Panc1 (cell line): Measurements from ENCODE around the gene KIF2A. TPM values are rescaled to one million over a fixed set of nuclear protein-coding genes. Genes with fewer than 3 reads are reported as not detected.

Experiments used
- ATAC-seq: fragments of 200-7000 bp; cut with Tn5 transposase; 2 replicates; pipeline ENCODE4 v1.9.1; 2020; ENCODE audit warnings: mild to moderate bottlenecking, moderate library complexity
- BruUV-seq: library from RNA; stranded (reverse); fragments of 400-500 nt; replicated peaks from 2 replicates; lab custom pipeline; 2021; lab: Mats Ljungman, UMichigan
- CTCF ChIA-PET: fragments of 300-600 bp; sonication (Branson Sonifier 250); formaldehyde crosslinking; loops from one replicate; lab custom pipeline; 2022; ENCODE audit warnings: antibody characterized with exemption; lab: Charles Lee
- POLR2A ChIA-PET: fragments of 300-600 bp; sonication (Branson Sonifier 250); formaldehyde crosslinking; loops from one replicate; lab custom pipeline; 2022; ENCODE audit warnings: antibody characterized with exemption; lab: Charles Lee
- DNase-seq: peaks from one replicate; pipeline ENCODE4 v3.0.0-alpha.2; 2010; ENCODE audit warnings: low read depth, low spot score
- H3K27ac ChIP-seq: 2 replicates; pipeline ENCODE4 v1.5.1; 2011; ENCODE audit warnings: mild to moderate bottlenecking, low read length, inconsistent platforms
- H3K27me3 ChIP-seq: fragments of 200-500 bp; sonication (Bioruptor generic); 2 replicates; pipeline ENCODE4 v1.6.0; 2014; ENCODE audit warnings: low read length, inconsistent platforms; ENCODE audit not compliant: control insufficient read depth, insufficient read depth
- H3K36me3 ChIP-seq: fragments of 200-500 bp; sonication (Bioruptor generic); 2 replicates; pipeline ENCODE4 v1.5.1; 2014; ENCODE audit warnings: inconsistent platforms, mild to moderate bottlenecking, low read length, moderate library complexity; ENCODE audit not compliant: control insufficient read depth, insufficient read depth
- H3K4me1 ChIP-seq: 2 replicates; pipeline ENCODE4 v1.5.1; 2011; ENCODE audit warnings: inconsistent platforms, mild to moderate bottlenecking, low read length, moderate library complexity; ENCODE audit not compliant: control insufficient read depth, insufficient read depth
- H3K4me3 ChIP-seq, 2 experiments: 2 replicates each; pipeline ENCODE4 v1.5.1; 2011 to 2012; ENCODE audit warnings: low read depth in 2 of 2, low read length in 2 of 2, mild to moderate bottlenecking in 2 of 2, inconsistent platforms in 1 of 2, moderate library complexity in 1 of 2
- H3K9me3 ChIP-seq: fragments of 200-500 bp; sonication (Bioruptor generic); 2 replicates; pipeline ENCODE4 v1.5.1; 2014; ENCODE audit warnings: low read depth, mild to moderate bottlenecking, inconsistent platforms, low read length, moderate library complexity; ENCODE audit not compliant: control insufficient read depth, insufficient read depth
- POLR2AphosphoS5 ChIP-seq: IDR thresholded peaks from 2 replicates; pipeline ENCODE4 v1.6.1; 2012; ENCODE audit warnings: mild to moderate bottlenecking, low read depth, low read length, moderate library complexity
- SIN3A ChIP-seq: IDR thresholded peaks from 2 replicates; pipeline ENCODE4 v1.6.1; 2012; ENCODE audit warnings: low read depth, mild to moderate bottlenecking, low read length, moderate library complexity, borderline replicate concordance; ENCODE audit not compliant: insufficient read depth
- TCF7L2 ChIP-seq: IDR thresholded peaks from 2 replicates; pipeline ENCODE4 v1.6.1; 2011; ENCODE audit warnings: mild to moderate bottlenecking, low read depth, low read length, inconsistent platforms
- in situ Hi-C: cut with HindIII; loops from 2 replicates; pipeline ENCODE4 v1.10.0; 2016; ENCODE audit warnings: low sequenced_read_pairs, low pct_unique_long_range_greater_than_20kb
- intact Hi-C: fragments of 100-400 bp; cut with micrococcal nuclease; formaldehyde crosslinking; loops from one replicate; pipeline ENCODE4 v1.10.0; 2022; ENCODE audit not compliant: unreplicated experiment
- total RNA-seq: library from RNA; stranded (reverse); gene quantifications from one replicate; pipeline ENCODE4 v1.2.1, GENCODE V29; 2021; ENCODE audit not compliant: unreplicated experiment
- TF ChIP-seq, protein P1 (sequence below): fragments of 450-650 bp; IDR thresholded peaks from 2 replicates; pipeline ENCODE4 v1.5.1; 2017; ENCODE audit warnings: mild to moderate bottlenecking
- TF ChIP-seq, protein P2 (sequence below), 2 experiments: IDR thresholded peaks; 2 replicates each; pipeline ENCODE4 v1.6.1; 2011 to 2012; ENCODE audit warnings: low read depth in 2 of 2, control low read depth in 1 of 2, low read length in 1 of 2, mild to moderate bottlenecking in 1 of 2, moderate library complexity in 1 of 2; ENCODE audit not compliant: insufficient read depth in 1 of 2

The KIF2A gene
- total RNA-seq, 1 experiment from 2014 or later = 58.9 TPM

DNA sequence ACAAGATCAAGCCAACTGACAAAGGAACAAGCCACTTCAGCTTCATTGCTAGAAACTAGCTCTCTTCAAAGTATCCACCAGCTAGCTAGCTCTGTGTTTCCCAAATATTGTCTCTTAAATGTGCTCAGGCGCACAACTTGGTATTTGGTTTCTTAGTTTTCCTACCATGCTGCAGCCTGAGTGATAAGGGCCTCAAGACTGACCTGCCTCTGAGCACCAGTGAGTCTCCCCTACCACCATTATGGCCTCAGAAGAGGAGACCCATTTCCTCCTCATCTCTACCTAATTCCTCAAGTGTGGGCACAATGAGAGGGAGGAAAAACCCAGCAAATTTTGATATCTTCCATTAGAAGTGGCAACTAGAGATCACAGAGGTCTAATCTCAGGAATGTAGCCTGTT, 34.6 kb upstream of the KIF2A start:
- no peak for TF ChIP-seq POLR2AphosphoS5
- no peak for TF ChIP-seq SIN3A
- TF ChIP-seq, protein P1, sequence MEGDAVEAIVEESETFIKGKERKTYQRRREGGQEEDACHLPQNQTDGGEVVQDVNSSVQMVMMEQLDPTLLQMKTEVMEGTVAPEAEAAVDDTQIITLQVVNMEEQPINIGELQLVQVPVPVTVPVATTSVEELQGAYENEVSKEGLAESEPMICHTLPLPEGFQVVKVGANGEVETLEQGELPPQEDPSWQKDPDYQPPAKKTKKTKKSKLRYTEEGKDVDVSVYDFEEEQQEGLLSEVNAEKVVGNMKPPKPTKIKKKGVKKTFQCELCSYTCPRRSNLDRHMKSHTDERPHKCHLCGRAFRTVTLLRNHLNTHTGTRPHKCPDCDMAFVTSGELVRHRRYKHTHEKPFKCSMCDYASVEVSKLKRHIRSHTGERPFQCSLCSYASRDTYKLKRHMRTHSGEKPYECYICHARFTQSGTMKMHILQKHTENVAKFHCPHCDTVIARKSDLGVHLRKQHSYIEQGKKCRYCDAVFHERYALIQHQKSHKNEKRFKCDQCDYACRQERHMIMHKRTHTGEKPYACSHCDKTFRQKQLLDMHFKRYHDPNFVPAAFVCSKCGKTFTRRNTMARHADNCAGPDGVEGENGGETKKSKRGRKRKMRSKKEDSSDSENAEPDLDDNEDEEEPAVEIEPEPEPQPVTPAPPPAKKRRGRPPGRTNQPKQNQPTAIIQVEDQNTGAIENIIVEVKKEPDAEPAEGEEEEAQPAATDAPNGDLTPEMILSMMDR = no peak
- TF ChIP-seq, protein P2, sequence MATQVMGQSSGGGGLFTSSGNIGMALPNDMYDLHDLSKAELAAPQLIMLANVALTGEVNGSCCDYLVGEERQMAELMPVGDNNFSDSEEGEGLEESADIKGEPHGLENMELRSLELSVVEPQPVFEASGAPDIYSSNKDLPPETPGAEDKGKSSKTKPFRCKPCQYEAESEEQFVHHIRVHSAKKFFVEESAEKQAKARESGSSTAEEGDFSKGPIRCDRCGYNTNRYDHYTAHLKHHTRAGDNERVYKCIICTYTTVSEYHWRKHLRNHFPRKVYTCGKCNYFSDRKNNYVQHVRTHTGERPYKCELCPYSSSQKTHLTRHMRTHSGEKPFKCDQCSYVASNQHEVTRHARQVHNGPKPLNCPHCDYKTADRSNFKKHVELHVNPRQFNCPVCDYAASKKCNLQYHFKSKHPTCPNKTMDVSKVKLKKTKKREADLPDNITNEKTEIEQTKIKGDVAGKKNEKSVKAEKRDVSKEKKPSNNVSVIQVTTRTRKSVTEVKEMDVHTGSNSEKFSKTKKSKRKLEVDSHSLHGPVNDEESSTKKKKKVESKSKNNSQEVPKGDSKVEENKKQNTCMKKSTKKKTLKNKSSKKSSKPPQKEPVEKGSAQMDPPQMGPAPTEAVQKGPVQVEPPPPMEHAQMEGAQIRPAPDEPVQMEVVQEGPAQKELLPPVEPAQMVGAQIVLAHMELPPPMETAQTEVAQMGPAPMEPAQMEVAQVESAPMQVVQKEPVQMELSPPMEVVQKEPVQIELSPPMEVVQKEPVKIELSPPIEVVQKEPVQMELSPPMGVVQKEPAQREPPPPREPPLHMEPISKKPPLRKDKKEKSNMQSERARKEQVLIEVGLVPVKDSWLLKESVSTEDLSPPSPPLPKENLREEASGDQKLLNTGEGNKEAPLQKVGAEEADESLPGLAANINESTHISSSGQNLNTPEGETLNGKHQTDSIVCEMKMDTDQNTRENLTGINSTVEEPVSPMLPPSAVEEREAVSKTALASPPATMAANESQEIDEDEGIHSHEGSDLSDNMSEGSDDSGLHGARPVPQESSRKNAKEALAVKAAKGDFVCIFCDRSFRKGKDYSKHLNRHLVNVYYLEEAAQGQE (IDR thresholded peaks at IDR 0.05; ENCODE audit: insufficient read depth in 1 of 2, low read depth in 2 of 2, low read length in 1 of 2) = no peak
- no peak for TF ChIP-seq TCF7L2
- Histone ChIP-seq H3K4me1 (no peaks in the 10 kb centered on the region), H3K27me3 (peaks cover 8% of the 10 kb centered on the region), H3K4me3 (no peak overlapping the region), H3K36me3 (no peaks in the 10 kb centered on the region; the same call in 1 of the 2 replicates), H3K9me3 (no peaks in the 10 kb centered on the region), H3K27ac (no peak overlapping the region)
- no TSS peak for BruUV-seq
- ChIA-PET POLR2A (no interaction called here), CTCF (no interaction called here)
- in situ Hi-C loops = no loop called here
- ATAC-seq (no peak), DNase-seq (no peak)
- intact Hi-C loops = no loop called here

DNA sequence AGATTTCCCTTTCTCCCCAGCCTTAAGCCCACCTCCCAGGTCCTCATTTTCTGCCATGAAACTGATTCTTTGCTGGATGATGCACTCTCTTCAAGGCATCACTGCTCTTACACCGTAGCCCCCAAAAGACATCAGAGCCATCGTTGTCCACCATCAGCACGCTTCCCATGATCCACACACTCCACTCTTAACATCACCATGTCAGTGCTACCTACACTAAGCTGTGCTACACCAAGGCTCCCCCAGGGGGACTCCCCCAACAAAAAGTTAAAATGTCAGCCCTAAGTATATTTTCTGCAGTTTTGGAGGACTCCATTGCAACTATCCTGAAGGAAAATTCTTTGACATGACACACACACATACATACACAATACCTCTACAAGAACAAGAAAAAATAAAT, 34.1 kb upstream of the KIF2A start:
- ATAC-seq = no peak
- CTCF ChIA-PET = no interaction called here
- Histone ChIP-seq H3K36me3 (no peaks in the 10 kb centered on the region; the same call in 1 of the 2 replicates), H3K4me3 (no peak overlapping the region), H3K4me1 (no peaks in the 10 kb centered on the region), H3K9me3 (no peaks in the 10 kb centered on the region), H3K27ac (no peak overlapping the region), H3K27me3 (peaks cover 8% of the 10 kb centered on the region)
- intact Hi-C loops = no loop called here
- no TSS peak for BruUV-seq
- no peak for DNase-seq
- POLR2A ChIA-PET = no interaction called here
- no peak for TF ChIP-seq TCF7L2
- TF ChIP-seq, protein P1 = no peak
- TF ChIP-seq, protein P2 (IDR thresholded peaks at IDR 0.05; ENCODE audit: insufficient read depth in 1 of 2, low read depth in 2 of 2, low read length in 1 of 2) = no peak
- TF ChIP-seq POLR2AphosphoS5 = no peak
- no peak for TF ChIP-seq SIN3A
- in situ Hi-C loops = no loop called here
